H7 (cell line): Measurements from ENCODE around the gene PADI6. TPM values are rescaled to one million over a fixed set of nuclear protein-coding genes. Genes with fewer than 3 reads are reported as not detected.
"Not testable (repeated sequence)": the region's sequence is repeated elsewhere in the genome, so short reads cannot be mapped to it uniquely, and the experiment has no call there.

Experiments
- DNase-seq: peaks from one replicate; pipeline ENCODE4 v3.0.0; 2012
- H3K27me3 ChIP-seq: 2 replicates; pipeline ENCODE4 v1.6.0; 2011; ENCODE audit warnings: mild to moderate bottlenecking, low read length; ENCODE audit not compliant: control insufficient read depth, insufficient read depth
- H3K36me3 ChIP-seq: replicated peaks from 2 replicates; pipeline ENCODE4 v1.5.1; 2011; ENCODE audit warnings: low read length; ENCODE audit not compliant: control insufficient read depth, insufficient read depth
- H3K4me3 ChIP-seq: 2 replicates; pipeline ENCODE4 v1.5.1; 2011; ENCODE audit warnings: low read depth, mild to moderate bottlenecking, control low read depth, low read length, moderate library complexity; ENCODE audit not compliant: insufficient read depth
- total RNA-seq: library from RNA; depleted of rRNA; stranded (reverse); fragments of >200 nt; shearing (Covaris generic); gene quantifications from 2 replicates; pipeline ENCODE4 v1.2.3, GENCODE V29; 2014; rRNA removed

PADI6 gene
- not detected in 2 replicates for total RNA-seq

DNA sequence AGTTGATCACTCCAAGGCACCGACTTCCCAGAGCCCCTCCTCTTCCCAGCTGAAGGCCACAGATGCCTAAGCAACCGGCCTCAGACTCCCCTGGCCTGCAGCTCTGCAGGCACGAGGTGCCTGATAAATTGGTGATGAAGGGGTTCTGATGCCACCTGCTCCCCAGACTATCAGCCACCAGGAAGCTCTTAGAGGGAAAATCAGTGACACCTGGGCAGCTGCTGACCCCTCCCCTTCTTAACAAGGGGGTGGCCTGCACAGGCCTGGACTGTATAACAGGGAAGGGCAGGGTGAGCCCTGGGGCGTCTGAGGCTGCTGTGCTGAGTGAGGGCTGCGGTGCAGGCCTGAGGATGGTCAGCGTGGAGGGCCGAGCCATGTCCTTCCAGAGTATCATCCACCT lies at the start of gene PADI6:
Gene PADI6 (plus strand): TSS at position 301 of the 400 bp plus-strand sequence. CDS start 50 bp downstream, at position 351.
- Histone ChIP-seq H3K36me3 (no peaks in the 10 kb centered on the region), H3K27me3 (no peaks in the 10 kb centered on the region)

DNA sequence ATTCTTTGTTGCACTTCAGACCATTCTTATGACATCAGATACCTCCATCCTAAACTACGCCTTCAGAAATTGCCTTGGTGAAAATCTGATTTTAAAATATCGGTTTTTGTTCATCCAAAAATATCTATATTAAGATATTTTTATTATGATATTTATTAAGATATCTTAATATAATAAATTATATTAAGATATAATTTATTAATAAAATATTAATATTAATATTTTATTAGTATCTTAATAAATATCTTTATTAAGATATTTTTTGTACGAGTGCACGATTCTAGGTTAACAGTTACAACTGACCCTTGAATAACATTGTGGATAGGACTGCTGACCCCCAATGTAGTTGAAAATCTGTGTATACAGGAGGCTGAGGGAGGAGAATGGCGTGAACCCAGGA lies 43.1 kb upstream of the PADI6 start:
- DNase-seq, result no peak
- Histone ChIP-seq H3K36me3 (no peaks in the 10 kb centered on the region), H3K4me3 (no peak overlapping the region), H3K27me3 (no peaks in the 10 kb centered on the region)

More for the DNA sequence above, at the start of gene PADI6:
- no peak for DNase-seq
- H3K4me3 ChIP-seq, result no peak within 1 kb of the TSS

DNA sequence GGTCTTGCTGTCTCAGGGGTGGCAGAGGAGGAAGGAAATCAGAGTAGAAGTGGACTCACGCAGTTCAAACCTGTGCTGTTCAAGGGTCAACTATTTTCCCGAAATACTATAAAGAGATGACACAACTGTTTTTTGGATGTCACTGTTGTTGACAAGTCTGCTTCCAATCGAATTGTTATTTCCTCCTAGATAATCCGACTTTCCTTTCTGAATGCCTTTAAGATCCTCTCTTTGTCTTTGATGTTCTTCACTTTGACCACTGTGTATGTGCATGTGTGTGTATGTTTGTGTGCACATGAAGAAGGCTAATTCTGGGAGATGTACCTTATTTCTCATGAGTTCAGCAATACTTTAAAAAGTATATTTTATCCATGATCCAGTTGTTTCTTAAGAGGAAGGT lies 42.4 kb upstream of the PADI6 start:
- no peak for DNase-seq
- Histone ChIP-seq H3K36me3 (no peaks in the 10 kb centered on the region), H3K27me3 (no peaks in the 10 kb centered on the region), H3K4me3 (no peak overlapping the region)

DNA sequence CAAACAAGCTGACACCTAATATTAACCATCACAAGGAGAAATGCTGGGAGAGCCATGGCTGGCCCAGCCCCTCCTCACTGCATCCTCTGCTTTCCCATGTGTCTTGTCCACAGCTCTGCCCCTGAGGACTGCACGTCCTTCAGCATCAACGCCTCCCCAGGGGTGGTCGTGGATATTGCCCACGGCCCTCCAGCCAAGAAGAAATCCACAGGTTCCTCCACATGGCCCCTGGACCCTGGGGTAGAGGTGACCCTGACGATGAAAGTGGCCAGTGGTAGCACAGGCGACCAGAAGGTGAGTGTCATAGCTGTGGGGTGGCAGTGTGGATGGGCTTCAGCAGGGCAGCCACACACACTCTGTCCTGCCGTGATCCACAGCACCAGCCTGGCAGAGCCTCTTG lies 41.1 kb upstream of the PADI6 start:
- Histone ChIP-seq H3K4me3 (no peak overlapping the region), H3K27me3 (no peaks in the 10 kb centered on the region), H3K36me3 (no peaks in the 10 kb centered on the region)
- no peak for DNase-seq

DNA sequence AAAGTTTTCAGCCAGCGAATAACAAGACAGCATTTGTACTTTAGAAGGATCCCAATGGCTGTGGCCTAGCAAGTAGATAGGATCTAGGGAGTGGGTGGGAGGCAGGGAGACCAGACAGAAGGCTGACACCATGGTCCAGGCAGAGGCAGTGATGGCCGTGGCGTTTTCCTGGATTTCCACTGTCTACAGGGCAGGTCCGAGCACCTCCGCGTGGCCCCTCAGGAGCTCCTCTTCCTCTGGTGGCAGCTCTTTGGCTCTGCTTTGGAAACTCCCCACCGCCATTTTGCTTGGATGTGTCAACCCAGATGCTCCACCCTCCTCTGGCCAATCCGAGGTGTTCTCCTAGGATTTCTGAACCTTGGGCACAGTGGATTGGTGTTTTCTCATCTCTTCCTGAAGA lies 38.9 kb upstream of the PADI6 start:
- H3K4me3 ChIP-seq, result no peak overlapping the region
- H3K36me3 ChIP-seq, result no peaks in the 10 kb centered on the region
- DNase-seq, result no peak
- H3K27me3 ChIP-seq, result no peaks in the 10 kb centered on the region

DNA sequence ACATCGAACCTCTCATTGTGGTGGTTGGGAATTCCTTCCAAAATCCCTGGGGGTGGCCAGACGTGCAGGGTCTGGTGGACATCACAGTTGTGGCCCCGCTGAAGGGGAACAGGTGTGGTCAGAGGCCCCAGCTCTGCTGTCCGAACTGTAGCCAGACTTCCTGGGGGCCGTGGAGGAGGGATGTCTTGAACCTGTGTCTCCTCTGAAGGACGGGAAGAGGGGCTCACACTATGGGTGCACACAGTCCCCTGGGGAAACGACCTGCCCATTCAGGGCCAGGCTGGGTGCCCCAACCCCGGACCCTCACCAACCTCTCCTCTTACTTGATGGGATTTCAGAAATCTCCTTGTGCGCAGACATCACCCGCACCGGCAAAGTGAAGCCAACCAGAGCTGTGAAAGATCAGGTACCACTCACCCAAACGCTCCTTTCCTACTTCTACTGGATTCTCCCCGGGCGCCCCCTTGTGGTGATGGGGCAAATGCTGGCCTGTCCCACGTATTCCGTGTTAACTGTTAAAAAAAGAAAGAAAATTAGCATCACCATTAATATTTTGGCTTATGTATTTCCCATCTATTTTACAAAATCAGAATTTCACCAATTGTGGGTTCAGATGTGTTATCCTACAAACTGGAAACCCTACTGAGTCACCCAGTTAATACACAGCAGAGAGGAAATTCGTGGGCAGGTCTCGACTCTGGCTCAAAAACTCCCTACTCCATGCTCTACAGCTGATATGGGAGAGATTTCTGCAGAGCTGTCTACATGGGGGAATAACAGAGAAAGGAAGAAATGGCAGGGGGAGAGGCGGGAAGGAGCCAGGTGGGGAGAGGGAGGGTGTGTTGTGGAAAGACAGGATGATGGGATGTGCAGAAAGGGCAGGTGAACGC lies 35.9 kb upstream of the PADI6 start:
- DNase-seq, result peak; percentile 82
- H3K27me3 ChIP-seq, result no peaks in the 10 kb centered on the region
- H3K4me3 ChIP-seq, result no peak overlapping the region
- H3K36me3 ChIP-seq, result no peaks in the 10 kb centered on the region

DNA sequence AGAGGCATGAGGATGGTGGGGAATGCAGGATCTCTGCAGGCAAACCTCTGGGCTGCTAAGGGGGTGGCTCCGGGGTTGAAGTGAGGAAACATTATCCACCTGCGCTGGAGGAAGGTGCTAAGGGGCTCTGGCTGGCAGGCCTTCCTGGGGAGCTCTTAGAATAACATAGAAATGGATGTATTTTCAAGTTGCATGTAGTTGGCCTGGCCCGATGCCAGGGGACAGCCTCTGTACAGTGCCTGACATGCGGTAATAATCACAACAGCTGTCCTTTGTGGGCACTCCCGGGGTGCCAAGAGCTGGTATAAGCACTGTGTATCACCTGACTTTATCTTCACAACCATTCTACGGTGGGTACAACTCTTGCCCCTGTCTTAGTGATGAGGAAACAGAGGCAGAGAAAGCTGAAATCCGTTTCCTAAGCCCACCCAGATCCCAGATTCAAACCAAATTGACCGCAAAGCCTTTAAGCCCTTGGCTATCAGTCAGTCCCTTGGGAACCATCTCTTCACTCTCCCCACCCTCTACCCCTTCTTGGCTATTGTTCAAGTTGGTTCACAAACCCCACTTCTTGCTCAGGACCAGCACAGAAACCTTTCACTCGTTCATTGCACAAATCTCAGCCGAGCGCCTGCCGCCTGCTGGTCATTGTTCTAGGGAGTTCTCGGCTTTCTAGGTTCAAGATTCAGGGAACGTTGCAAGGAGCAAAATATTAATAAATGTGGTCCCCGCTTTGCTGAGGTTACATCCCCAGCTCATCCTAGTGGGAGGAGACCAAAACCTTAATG lies 33.1 kb upstream of the PADI6 start:
- Histone ChIP-seq H3K27me3 (no peaks in the 10 kb centered on the region), H3K4me3 (no peak overlapping the region), H3K36me3 (no peaks in the 10 kb centered on the region)
- no peak for DNase-seq

DNA sequence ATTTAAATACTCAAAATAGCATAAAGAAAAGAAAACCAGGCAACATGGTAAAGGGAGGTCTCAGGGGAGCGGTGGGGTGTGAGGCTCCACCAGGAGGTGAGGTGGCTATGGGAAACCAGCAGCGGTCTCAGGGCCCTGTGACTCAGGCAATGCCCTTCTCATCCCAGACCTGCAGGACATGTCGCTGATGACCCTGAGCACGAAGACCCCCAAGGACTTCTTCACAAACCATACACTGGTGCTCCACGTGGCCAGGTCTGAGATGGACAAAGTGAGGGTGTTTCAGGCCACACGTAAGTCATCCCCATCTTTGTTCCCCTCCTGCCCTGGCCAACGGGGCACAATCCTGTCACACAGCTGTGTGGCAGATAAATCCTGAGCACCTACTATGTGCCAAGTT lies 32.5 kb upstream of the PADI6 start:
- DNase-seq, result no peak
- Histone ChIP-seq H3K4me3 (no peak overlapping the region), H3K36me3 (no peaks in the 10 kb centered on the region), H3K27me3 (no peaks in the 10 kb centered on the region)

DNA sequence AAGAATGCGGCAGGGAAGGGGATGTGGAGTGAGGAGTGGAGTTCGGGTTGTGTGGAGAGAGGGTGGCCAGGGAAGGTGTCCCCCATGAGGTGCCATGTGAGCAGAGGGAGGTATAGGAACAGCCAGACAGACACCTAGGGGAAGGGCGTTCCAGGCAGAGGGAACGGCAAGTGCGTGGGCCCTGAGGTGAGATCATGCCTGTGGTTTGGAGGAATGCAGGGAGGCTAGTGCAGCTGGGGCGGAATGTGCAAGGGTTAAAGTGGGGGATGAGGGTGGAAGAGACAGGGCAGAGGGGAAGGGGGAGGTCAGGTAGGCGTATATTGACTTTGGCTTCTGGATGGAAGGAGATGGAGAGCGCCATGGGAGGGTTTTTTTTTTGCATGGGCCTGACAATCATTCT lies 31.6 kb upstream of the PADI6 start:
- no peak for DNase-seq
- no peak overlapping the region for H3K4me3 ChIP-seq
- H3K36me3 ChIP-seq, result no peaks in the 10 kb centered on the region
- no peaks in the 10 kb centered on the region for H3K27me3 ChIP-seq

DNA sequence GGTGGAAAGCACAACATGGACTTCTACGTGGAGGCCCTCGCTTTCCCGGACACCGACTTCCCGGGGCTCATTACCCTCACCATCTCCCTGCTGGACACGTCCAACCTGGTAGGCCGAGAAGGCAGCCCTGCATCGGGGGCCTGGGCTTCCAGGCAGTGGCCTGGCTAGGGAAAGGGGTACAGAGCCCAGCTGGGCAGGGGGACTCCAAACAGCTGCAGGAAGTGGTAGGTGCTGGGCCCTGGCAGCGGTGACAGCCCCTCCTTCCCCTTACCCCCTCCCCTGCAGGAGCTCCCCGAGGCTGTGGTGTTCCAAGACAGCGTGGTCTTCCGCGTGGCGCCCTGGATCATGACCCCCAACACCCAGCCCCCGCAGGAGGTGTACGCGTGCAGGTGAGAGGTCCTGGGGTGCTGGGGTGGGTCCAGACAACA lies 30.0 kb upstream of the PADI6 start:
- H3K36me3 ChIP-seq, result no peaks in the 10 kb centered on the region
- DNase-seq, result no peak
- no peaks in the 10 kb centered on the region for H3K27me3 ChIP-seq
- H3K4me3 ChIP-seq, result no peak overlapping the region

DNA sequence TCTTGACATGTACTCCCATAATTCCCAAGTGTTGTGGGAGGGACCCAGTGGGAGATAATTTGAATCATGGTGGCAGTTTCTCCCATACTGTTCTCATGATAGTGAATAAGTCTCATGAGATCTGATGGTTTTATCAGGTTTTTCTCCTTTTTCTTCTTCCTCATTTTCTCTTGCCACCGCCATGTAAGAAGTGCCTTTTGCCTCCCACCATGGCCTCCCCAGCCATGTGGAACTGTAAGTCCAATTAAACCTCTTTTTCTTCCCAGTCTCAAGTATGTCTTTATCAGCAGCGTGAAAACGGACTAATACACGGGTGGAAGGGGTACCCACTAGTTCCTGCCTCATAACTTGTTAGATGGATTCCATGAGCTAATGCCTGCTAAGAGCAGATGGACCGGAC lies 26.5 kb upstream of the PADI6 start:
- H3K27me3 ChIP-seq, DNase-seq, H3K4me3 ChIP-seq, H3K36me3 ChIP-seq: not testable (repeated sequence)

DNA sequence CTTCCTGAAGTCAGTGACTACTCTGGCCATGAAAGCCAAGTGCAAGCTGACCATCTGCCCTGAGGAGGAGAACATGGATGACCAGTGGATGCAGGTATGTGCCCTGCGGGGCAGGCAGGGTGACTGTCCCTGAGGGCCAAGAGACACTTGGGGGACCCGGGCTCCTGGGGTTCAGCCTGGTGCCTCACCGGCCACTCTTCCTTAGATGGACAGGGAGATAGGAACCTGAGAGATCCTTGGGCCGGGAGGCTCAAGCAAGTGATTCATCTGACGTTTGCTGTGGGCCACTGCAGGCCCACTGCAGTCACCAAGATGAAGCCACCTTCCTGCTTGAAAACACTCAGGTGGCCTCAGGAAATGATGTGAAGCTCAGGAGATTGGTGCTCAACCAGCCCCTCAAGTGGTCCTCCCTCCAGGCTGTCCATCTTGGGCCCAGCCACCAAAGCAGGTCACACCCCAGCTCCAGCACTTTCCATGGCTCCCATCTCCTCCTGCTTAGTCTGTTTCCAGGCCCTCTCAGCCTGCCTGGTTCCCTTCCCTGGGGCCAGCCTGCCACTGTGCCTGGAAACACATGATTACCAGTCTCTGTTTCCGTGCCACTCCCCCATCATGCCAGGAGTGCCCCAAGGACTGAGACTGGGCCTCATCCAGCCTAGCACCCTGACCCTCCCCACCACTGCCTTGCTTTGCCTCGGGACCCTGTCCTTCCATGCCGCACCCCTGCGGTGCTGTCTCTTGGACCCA lies 25.8 kb upstream of the PADI6 start:
- H3K36me3 ChIP-seq, result no peaks in the 10 kb centered on the region
- H3K4me3 ChIP-seq, result no peak overlapping the region
- no peaks in the 10 kb centered on the region for H3K27me3 ChIP-seq
- no peak for DNase-seq

DNA sequence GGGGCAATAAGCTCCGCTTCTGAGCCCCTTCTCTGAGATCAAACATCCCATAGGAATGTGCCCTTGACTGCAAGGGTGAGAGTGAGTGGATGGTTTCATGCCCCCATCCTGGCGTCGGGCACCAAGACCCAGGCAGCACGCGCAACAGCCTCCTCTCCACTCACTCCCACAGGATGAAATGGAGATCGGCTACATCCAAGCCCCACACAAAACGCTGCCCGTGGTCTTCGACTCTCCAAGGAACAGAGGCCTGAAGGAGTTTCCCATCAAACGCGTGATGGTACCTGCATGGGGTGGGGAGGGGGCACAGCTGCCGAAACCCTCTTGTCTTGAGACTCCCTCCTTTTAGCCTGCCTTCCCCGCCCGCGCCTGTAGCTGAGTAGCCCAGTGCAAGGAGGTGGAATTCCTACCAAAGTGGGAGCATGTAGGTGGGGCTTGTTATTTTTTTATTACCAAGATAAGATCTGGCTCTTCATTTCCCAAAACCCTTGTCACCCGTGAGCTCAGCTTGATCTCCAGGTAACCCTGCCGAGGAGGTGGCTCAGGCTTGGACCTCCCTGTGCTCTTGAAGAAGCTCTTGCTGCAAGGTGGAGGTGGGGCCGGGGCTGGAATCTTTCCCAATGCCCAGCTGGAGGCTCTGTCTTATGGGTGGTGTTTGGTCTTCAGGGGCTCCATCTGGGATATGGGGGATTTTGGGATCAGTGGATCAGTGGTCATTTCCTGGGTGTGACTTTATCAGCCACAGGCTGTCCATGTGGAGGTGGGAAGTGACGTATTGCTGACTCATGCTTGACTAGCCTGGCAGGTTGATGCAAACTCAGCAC lies 24.0 kb upstream of the PADI6 start:
- Histone ChIP-seq H3K27me3 (no peaks in the 10 kb centered on the region), H3K36me3 (no peaks in the 10 kb centered on the region), H3K4me3 (no peak overlapping the region)
- no peak for DNase-seq
